Panc1 (cell line): Measurements from ENCODE around the gene CFAP45. TPM values are rescaled to one million over a fixed set of nuclear protein-coding genes. Genes with fewer than 3 reads are reported as not detected.

Experiments
- ATAC-seq: fragments of 200-7000 bp; cut with Tn5 transposase; 2 replicates; pipeline ENCODE4 v1.9.1; 2020; ENCODE audit warnings: mild to moderate bottlenecking, moderate library complexity
- BruUV-seq: library from RNA; stranded (reverse); fragments of 400-500 nt; replicated peaks from 2 replicates; lab custom pipeline; 2021; lab: Mats Ljungman, UMichigan
- CTCF ChIA-PET: fragments of 300-600 bp; sonication (Branson Sonifier 250); formaldehyde crosslinking; loops from one replicate; lab custom pipeline; 2022; ENCODE audit warnings: antibody characterized with exemption; lab: Charles Lee
- POLR2A ChIA-PET: fragments of 300-600 bp; sonication (Branson Sonifier 250); formaldehyde crosslinking; loops from one replicate; lab custom pipeline; 2022; ENCODE audit warnings: antibody characterized with exemption; lab: Charles Lee
- DNase-seq: peaks from one replicate; pipeline ENCODE4 v3.0.0-alpha.2; 2010; ENCODE audit warnings: low read depth, low spot score
- H3K27ac ChIP-seq: 2 replicates; pipeline ENCODE4 v1.5.1; 2011; ENCODE audit warnings: mild to moderate bottlenecking, low read length, inconsistent platforms
- H3K27me3 ChIP-seq: fragments of 200-500 bp; sonication (Bioruptor generic); 2 replicates; pipeline ENCODE4 v1.6.0; 2014; ENCODE audit warnings: low read length, inconsistent platforms; ENCODE audit not compliant: control insufficient read depth, insufficient read depth
- H3K36me3 ChIP-seq: fragments of 200-500 bp; sonication (Bioruptor generic); 2 replicates; pipeline ENCODE4 v1.5.1; 2014; ENCODE audit warnings: inconsistent platforms, mild to moderate bottlenecking, low read length, moderate library complexity; ENCODE audit not compliant: control insufficient read depth, insufficient read depth
- H3K4me1 ChIP-seq: 2 replicates; pipeline ENCODE4 v1.5.1; 2011; ENCODE audit warnings: inconsistent platforms, mild to moderate bottlenecking, low read length, moderate library complexity; ENCODE audit not compliant: control insufficient read depth, insufficient read depth
- H3K4me3 ChIP-seq, 2 experiments: 2 replicates each; pipeline ENCODE4 v1.5.1; 2011 to 2012; ENCODE audit warnings: low read depth in 2 of 2, low read length in 2 of 2, mild to moderate bottlenecking in 2 of 2, inconsistent platforms in 1 of 2, moderate library complexity in 1 of 2
- H3K9me3 ChIP-seq: fragments of 200-500 bp; sonication (Bioruptor generic); 2 replicates; pipeline ENCODE4 v1.5.1; 2014; ENCODE audit warnings: low read depth, mild to moderate bottlenecking, inconsistent platforms, low read length, moderate library complexity; ENCODE audit not compliant: control insufficient read depth, insufficient read depth
- POLR2AphosphoS5 ChIP-seq: IDR thresholded peaks from 2 replicates; pipeline ENCODE4 v1.6.1; 2012; ENCODE audit warnings: mild to moderate bottlenecking, low read depth, low read length, moderate library complexity
- REST ChIP-seq, 2 experiments: IDR thresholded peaks; 2 replicates each; pipeline ENCODE4 v1.6.1; 2011 to 2012; ENCODE audit warnings: low read depth in 2 of 2, control low read depth in 1 of 2, low read length in 1 of 2, mild to moderate bottlenecking in 1 of 2, moderate library complexity in 1 of 2; ENCODE audit not compliant: insufficient read depth in 1 of 2
- SIN3A ChIP-seq: IDR thresholded peaks from 2 replicates; pipeline ENCODE4 v1.6.1; 2012; ENCODE audit warnings: low read depth, mild to moderate bottlenecking, low read length, moderate library complexity, borderline replicate concordance; ENCODE audit not compliant: insufficient read depth
- TCF7L2 ChIP-seq: IDR thresholded peaks from 2 replicates; pipeline ENCODE4 v1.6.1; 2011; ENCODE audit warnings: mild to moderate bottlenecking, low read depth, low read length, inconsistent platforms
- in situ Hi-C: cut with HindIII; loops from 2 replicates; pipeline ENCODE4 v1.10.0; 2016; ENCODE audit warnings: low sequenced_read_pairs, low pct_unique_long_range_greater_than_20kb
- intact Hi-C: fragments of 100-400 bp; cut with micrococcal nuclease; formaldehyde crosslinking; loops from one replicate; pipeline ENCODE4 v1.10.0; 2022; ENCODE audit not compliant: unreplicated experiment
- total RNA-seq: library from RNA; stranded (reverse); gene quantifications from one replicate; pipeline ENCODE4 v1.2.1, GENCODE V29; 2021; ENCODE audit not compliant: unreplicated experiment
- TF ChIP-seq, protein P1 (sequence below): fragments of 450-650 bp; IDR thresholded peaks from 2 replicates; pipeline ENCODE4 v1.5.1; 2017; ENCODE audit warnings: mild to moderate bottlenecking

Gene CFAP45
- total RNA-seq, 1 experiment from 2014 or later: 1.6 TPM

- Histone ChIP-seq H3K4me3 (no peak overlapping the region), H3K9me3 (no peaks in the 10 kb centered on the region), H3K27ac (no peak overlapping the region), H3K27me3 (no peaks in the 10 kb centered on the region), H3K4me1 (peaks cover 17% of the 10 kb centered on the region), H3K36me3 (no peaks in the 10 kb centered on the region)
- DNase-seq (no peak), ATAC-seq (no peak)
- intact Hi-C loops: no loop called here
- no TSS peak for BruUV-seq
- no peak for TF ChIP-seq SIN3A
- TF ChIP-seq, protein P1, sequence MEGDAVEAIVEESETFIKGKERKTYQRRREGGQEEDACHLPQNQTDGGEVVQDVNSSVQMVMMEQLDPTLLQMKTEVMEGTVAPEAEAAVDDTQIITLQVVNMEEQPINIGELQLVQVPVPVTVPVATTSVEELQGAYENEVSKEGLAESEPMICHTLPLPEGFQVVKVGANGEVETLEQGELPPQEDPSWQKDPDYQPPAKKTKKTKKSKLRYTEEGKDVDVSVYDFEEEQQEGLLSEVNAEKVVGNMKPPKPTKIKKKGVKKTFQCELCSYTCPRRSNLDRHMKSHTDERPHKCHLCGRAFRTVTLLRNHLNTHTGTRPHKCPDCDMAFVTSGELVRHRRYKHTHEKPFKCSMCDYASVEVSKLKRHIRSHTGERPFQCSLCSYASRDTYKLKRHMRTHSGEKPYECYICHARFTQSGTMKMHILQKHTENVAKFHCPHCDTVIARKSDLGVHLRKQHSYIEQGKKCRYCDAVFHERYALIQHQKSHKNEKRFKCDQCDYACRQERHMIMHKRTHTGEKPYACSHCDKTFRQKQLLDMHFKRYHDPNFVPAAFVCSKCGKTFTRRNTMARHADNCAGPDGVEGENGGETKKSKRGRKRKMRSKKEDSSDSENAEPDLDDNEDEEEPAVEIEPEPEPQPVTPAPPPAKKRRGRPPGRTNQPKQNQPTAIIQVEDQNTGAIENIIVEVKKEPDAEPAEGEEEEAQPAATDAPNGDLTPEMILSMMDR: no peak
- no peak for TF ChIP-seq POLR2AphosphoS5
- TF ChIP-seq REST (IDR thresholded peaks at IDR 0.05; ENCODE audit: insufficient read depth in 1 of 2, low read depth in 2 of 2, low read length in 1 of 2): no peak
- TF ChIP-seq TCF7L2: no peak
- in situ Hi-C loops: no loop called here
- CTCF ChIA-PET: interaction anchor here (2.1 to 2.3 kb wide), 2 partner anchors 70 kb away, joined by 12 to 14 read pairs; no protein-coding TSS in a partner anchor
- POLR2A ChIA-PET: no interaction called here
Measured at GRCh38 chr1:159937054-159937750, 37.2 kb upstream of the CFAP45 start.

DNA sequence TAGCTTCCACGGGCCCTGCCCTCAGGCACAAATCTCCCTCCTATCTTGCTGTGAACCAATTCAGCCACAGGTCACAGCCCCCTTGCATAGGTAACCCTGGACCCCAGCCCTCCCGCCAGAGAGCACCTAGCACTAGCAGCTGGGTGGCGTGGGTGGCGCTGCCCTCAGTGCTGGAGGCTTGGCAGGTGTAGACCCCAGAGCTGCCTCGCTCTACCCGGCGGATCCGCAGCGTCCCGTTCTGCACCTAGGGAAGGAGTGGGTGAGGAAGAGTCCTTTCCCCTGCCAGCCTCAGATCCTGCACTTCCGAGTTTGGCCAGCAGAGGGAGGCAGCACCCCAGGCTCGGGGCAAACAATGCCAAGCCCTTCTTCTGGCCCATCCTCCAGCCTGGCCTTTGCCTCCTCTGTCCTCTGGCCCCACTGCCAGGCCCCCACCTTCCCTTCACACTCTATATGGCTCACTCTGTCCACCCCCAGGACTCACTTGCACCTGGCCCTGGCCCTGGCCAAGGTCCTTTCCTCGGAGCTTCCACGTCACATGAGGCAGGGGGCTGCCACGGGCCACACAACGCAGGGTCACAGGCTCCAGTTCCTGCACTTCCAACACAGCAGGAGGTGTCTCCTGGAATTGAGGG, 36.4 kb upstream of the CFAP45 start:
- Histone ChIP-seq H3K27me3 (no peaks in the 10 kb centered on the region), H3K9me3 (no peaks in the 10 kb centered on the region), H3K36me3 (no peaks in the 10 kb centered on the region), H3K4me1 (peaks cover 17% of the 10 kb centered on the region), H3K27ac (no peak overlapping the region), H3K4me3 (no peak overlapping the region)
- CTCF ChIA-PET: interaction anchor here (1.2 to 2.1 kb wide), 3 partner anchors 67 to 71 kb away, joined by 3 to 12 read pairs (median 5); no protein-coding TSS in a partner anchor
- BruUV-seq: no TSS peak
- intact Hi-C loops: loop anchor here (1.0 kb wide), 1 partner anchor 70 kb away; no protein-coding TSS in a partner anchor
- POLR2A ChIA-PET: no interaction called here
- in situ Hi-C loops: no loop called here
- ATAC-seq (peak; percentile 87), DNase-seq (peak; percentile 60)
- TF ChIP-seq TCF7L2: no peak
- TF ChIP-seq POLR2AphosphoS5: no peak
- peak in 1 of 2 experiments; percentile 64; a peak in 2 of 4 replicates for TF ChIP-seq REST (IDR thresholded peaks at IDR 0.05; ENCODE audit: insufficient read depth in 1 of 2, low read depth in 2 of 2, low read length in 1 of 2)
- TF ChIP-seq, protein P1: peak; percentile 97
